ENCODE results near the gene MTSS2.

MTSS2 gene

GRCh38 chr16:70656065-70656711, 29.7 kb downstream of the MTSS2 start:
- H3K4me1 ChIP-seq (ENCODE audit: control insufficient read depth, insufficient read depth, low read length): peaks cover 5% of the 10 kb centered on the region
- no peaks in the 10 kb centered on the region for H3K36me3 ChIP-seq (ENCODE audit: control insufficient read depth, insufficient read depth, low read length)
- no peak overlapping the region for H3K9ac ChIP-seq (ENCODE audit: low read length)
- no peak overlapping the region for H3K4me3 ChIP-seq (ENCODE audit: low read length)
- no peaks in the 10 kb centered on the region for H3K27me3 ChIP-seq (ENCODE audit: control insufficient read depth, insufficient read depth, low read length)
- H3K27ac ChIP-seq (ENCODE audit: low read depth, low read length): no peak overlapping the region

- Histone ChIP-seq H3K9ac (ENCODE audit: low read length) (peak overlapping the region; percentile 40), H3K4me3 (ENCODE audit: low read length) (peak overlapping the region; percentile 47), H3K36me3 (ENCODE audit: control insufficient read depth, insufficient read depth, low read length) (no peaks in the 10 kb centered on the region), H3K27ac (ENCODE audit: low read depth, low read length) (peak overlapping the region; percentile 64), H3K4me1 (ENCODE audit: control insufficient read depth, insufficient read depth, low read length) (peaks cover 5% of the 10 kb centered on the region), H3K27me3 (ENCODE audit: control insufficient read depth, insufficient read depth, low read length) (no peaks in the 10 kb centered on the region)
These were observed 31.8 kb downstream of the MTSS2 start for GRCh38 chr16:70653809-70654771.

DNA sequence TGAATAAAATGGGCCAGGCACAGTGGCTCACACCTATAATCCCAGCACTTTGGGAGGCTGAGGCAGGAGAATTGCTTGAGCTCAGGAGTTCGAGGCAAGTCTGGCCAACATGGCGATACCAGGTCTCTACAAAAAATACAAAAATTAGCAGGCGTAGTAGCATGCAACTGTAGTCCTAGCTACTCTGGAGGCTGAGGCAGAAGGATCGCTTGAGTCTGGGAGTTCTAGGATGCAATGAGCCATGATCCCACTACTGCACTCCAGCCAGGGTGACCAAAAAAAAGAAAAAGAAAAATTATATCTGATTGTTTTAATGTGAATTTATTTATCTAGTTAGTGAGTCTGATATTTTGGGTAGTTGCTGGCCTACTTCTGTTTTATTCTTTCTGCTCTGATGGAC, 32.4 kb downstream of the MTSS2 start:
- Histone ChIP-seq H3K4me3 (ENCODE audit: low read length) (no peak overlapping the region), H3K4me1 (ENCODE audit: control insufficient read depth, insufficient read depth, low read length) (peaks cover 5% of the 10 kb centered on the region), H3K9ac (ENCODE audit: low read length) (no peak overlapping the region), H3K27me3 (ENCODE audit: control insufficient read depth, insufficient read depth, low read length) (no peaks in the 10 kb centered on the region), H3K27ac (ENCODE audit: low read depth, low read length) (no peak overlapping the region), H3K36me3 (ENCODE audit: control insufficient read depth, insufficient read depth, low read length) (no peaks in the 10 kb centered on the region)

DNA sequence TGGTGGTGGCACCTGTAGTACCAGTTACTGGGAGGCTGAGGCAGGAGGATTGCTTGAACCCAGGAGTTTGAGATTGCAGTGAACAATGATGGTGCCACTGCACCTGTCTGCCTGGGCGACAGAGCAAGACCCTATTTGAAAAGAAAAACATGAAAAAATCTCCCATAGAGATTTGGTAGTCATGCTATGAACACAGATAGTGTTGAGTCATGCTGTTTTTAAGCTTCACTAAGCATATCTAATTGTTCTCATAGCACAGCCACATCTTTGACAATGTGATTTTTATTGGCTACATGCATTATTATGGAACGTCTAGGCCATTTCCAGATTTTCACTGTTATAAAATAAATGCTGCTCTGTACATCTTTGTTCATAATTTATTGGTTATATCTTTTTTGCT, 33.5 kb downstream of the MTSS2 start:
- H3K27me3 ChIP-seq (ENCODE audit: control insufficient read depth, insufficient read depth, low read length): no peaks in the 10 kb centered on the region
- peaks cover 5% of the 10 kb centered on the region for H3K4me1 ChIP-seq (ENCODE audit: control insufficient read depth, insufficient read depth, low read length)
- no peak overlapping the region for H3K9ac ChIP-seq (ENCODE audit: low read length)
- no peak overlapping the region for H3K27ac ChIP-seq (ENCODE audit: low read depth, low read length)
- no peaks in the 10 kb centered on the region for H3K36me3 ChIP-seq (ENCODE audit: control insufficient read depth, insufficient read depth, low read length)
- H3K4me3 ChIP-seq (ENCODE audit: low read length): no peak overlapping the region

DNA sequence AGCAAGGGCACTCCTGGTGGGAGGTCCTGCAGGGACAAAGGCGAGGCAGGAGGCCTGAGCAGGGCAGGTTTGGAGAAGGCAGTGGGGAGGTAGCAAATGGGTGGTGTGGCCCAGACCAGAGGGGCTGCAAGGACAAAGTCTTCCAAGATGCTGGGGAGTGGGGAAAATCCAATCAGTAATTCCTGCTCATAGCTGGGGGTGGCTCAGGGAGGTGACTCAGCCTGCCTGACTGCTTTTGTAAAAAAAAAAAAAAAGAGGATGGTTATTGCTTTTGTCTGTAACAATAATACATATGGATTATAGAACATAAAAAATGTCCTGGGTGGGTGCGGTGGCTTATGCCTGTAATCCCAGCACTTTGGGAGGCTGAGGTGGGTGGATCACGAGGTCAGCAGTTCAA, 34.3 kb downstream of the MTSS2 start:
- Histone ChIP-seq H3K36me3 (ENCODE audit: control insufficient read depth, insufficient read depth, low read length) (no peaks in the 10 kb centered on the region), H3K4me3 (ENCODE audit: low read length) (no peak overlapping the region), H3K9ac (ENCODE audit: low read length) (no peak overlapping the region), H3K4me1 (ENCODE audit: control insufficient read depth, insufficient read depth, low read length) (peaks cover 5% of the 10 kb centered on the region), H3K27me3 (ENCODE audit: control insufficient read depth, insufficient read depth, low read length) (no peaks in the 10 kb centered on the region), H3K27ac (ENCODE audit: low read depth, low read length) (no peak overlapping the region)

GRCh38 chr16:70650216-70650615, 35.6 kb downstream of the MTSS2 start:
- no peak overlapping the region for H3K27ac ChIP-seq (ENCODE audit: low read depth, low read length)
- no peaks in the 10 kb centered on the region for H3K27me3 ChIP-seq (ENCODE audit: control insufficient read depth, insufficient read depth, low read length)
- H3K9ac ChIP-seq (ENCODE audit: low read length): no peak overlapping the region
- no peaks in the 10 kb centered on the region for H3K36me3 ChIP-seq (ENCODE audit: control insufficient read depth, insufficient read depth, low read length)
- H3K4me1 ChIP-seq (ENCODE audit: control insufficient read depth, insufficient read depth, low read length): peaks cover 5% of the 10 kb centered on the region
- H3K4me3 ChIP-seq (ENCODE audit: low read length): no peak overlapping the region

DNA sequence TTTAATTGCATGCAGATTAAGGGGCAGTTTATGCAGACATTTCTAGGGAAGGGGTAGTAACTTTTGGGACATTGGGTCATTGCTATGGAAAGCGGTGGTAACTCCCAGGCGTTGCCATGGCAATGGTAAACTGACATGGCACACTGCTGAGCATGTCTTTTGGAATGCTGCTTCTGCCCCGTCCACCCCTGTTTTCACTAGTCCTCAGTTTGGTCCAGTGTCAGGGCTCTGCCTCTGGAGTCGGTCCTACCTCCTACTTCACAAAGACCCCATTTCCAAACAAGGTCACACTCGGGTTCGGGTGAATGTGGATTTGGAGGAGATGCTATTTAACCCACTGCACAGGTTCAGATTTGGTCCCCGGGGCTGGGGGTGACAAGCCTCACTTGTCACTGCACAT, 36.6 kb downstream of the MTSS2 start:
- H3K4me1 ChIP-seq (ENCODE audit: control insufficient read depth, insufficient read depth, low read length): peaks cover 3% of the 10 kb centered on the region
- H3K9ac ChIP-seq (ENCODE audit: low read length): no peak overlapping the region
- no peak overlapping the region for H3K27ac ChIP-seq (ENCODE audit: low read depth, low read length)
- H3K4me3 ChIP-seq (ENCODE audit: low read length): no peak overlapping the region
- no peaks in the 10 kb centered on the region for H3K36me3 ChIP-seq (ENCODE audit: control insufficient read depth, insufficient read depth, low read length)
- H3K27me3 ChIP-seq (ENCODE audit: control insufficient read depth, insufficient read depth, low read length): no peaks in the 10 kb centered on the region

DNA sequence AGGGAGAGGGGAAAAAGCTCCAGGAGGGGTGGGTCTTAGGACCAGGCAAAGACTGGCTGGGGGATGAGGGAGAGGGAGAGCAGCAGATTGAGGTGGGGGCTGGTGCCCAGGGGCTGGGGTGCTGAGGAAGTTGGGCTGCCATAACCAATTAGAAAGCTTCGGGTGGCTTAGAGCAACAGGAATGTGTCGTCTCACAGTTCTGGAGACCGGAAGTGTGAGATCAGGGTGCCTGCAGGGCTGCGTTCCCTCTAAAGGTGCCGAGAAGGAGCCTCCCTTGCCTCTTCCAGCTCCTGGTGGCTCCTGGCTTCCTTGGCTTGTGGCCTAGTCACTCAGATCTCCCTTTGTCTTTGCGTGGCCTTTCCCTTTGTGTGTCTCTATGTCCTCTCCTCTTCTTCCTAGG, 37.2 kb downstream of the MTSS2 start:
- Histone ChIP-seq H3K27ac (ENCODE audit: low read depth, low read length) (no peak overlapping the region), H3K4me3 (ENCODE audit: low read length) (no peak overlapping the region), H3K9ac (ENCODE audit: low read length) (no peak overlapping the region), H3K4me1 (ENCODE audit: control insufficient read depth, insufficient read depth, low read length) (no peaks in the 10 kb centered on the region), H3K27me3 (ENCODE audit: control insufficient read depth, insufficient read depth, low read length) (no peaks in the 10 kb centered on the region), H3K36me3 (ENCODE audit: control insufficient read depth, insufficient read depth, low read length) (no peaks in the 10 kb centered on the region)

DNA sequence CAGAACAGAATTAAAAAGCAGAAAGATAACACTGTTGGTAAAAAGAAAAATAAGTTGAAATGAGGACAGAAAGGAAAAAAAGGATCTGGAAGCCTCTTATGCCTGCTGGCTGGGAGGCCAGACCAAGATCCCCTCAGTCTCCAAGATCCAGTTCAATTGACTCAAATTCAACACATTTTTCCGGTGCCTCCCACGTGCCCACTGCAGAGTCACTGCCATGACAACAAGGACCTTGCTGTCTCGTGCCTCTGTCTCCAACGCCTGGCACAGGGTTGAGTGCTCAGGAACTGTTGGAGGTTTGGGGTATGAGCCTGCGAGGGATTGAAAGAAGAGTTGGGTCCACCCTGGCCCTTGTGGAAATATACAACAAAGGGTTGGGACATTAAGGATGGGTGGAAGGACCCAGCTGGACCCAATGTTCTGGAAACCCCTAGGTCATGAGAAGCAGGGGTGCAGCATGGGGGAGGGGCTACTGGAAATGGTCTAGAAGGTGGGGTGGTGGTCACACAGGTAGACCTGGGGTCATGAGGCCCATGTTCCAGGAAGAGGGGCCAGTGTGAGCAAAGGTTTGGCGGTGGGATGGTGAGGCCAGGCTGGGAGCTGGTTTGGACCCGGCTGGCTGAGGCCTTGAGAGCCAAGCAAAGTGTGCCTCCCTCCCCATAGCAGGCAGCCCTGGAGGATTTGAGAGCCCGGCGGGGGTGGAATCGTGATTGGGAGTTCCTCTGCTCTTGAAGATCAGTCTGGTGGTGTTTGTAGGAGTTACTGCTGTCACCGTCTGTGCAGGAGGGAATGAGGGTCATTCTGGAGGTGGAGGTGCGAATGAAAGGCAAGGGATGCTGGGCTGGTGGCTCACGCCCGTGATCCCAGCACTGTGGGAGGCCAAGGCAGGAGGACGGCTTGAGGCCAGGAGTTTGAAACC, 38.2 kb downstream of the MTSS2 start:
- no peak overlapping the region for H3K9ac ChIP-seq (ENCODE audit: low read length)
- H3K4me1 ChIP-seq (ENCODE audit: control insufficient read depth, insufficient read depth, low read length): no peaks in the 10 kb centered on the region
- H3K4me3 ChIP-seq (ENCODE audit: low read length): no peak overlapping the region
- no peak overlapping the region for H3K27ac ChIP-seq (ENCODE audit: low read depth, low read length)
- H3K36me3 ChIP-seq (ENCODE audit: control insufficient read depth, insufficient read depth, low read length): no peaks in the 10 kb centered on the region
- no peaks in the 10 kb centered on the region for H3K27me3 ChIP-seq (ENCODE audit: control insufficient read depth, insufficient read depth, low read length)

DNA sequence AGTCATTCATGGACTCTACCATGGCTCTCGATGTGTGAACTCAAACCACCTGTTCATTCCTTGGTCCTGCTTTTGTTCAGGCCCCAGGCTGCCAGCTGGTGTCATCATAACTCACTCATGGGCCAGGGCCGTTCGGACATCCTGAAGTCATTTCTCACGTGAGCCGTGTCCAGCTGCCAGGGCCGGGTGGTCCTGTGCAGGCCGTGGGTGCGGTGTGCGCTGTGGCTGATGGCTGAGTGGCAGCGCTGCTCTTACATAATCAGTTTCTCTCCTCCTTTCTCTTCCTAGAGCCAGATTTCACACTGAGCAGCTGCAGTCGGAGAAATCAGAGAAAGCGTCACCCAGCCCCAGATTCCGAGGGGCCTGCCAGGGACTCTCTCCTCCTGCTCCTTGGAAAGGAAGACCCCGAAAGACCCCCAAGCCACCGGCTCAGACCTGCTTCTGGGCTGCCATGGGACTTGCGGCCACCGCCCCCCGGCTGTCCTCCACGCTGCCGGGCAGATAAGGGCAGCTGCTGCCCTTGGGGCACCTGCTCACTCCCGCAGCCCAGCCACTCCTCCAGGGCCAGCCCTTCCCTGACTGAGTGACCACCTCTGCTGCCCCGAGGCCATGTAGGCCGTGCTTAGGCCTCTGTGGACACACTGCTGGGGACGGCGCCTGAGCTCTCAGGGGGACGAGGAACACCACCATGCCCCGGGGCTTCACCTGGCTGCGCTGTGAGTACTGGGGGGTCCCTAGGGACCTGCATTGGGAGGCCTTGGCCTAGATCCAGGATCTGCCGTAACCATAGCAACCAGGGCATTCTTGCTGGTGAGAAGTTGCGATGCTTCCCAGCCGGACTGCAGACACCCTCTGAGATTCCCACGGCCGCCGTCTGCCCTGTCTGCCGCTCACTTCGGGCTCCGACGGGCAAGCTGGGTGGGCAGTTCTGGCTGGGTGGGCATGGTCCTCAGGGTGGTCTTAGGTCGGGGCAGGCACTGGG, 39.3 kb downstream of the MTSS2 start, which contains the start of gene IL34:
TSS of gene IL34 (plus strand) at position 300 of the 982 bp plus-strand sequence. CDS start at position 689, 389 bp downstream.
- peak within 1 kb of the TSS; percentile 15 for H3K27ac ChIP-seq (ENCODE audit: low read depth, low read length)
- H3K36me3 ChIP-seq (ENCODE audit: control insufficient read depth, insufficient read depth, low read length): no peaks in the 10 kb centered on the region
- no peak within 1 kb of the TSS for H3K4me3 ChIP-seq (ENCODE audit: low read length)
- H3K27me3 ChIP-seq (ENCODE audit: control insufficient read depth, insufficient read depth, low read length): no peaks in the 10 kb centered on the region
- H3K4me1 ChIP-seq (ENCODE audit: control insufficient read depth, insufficient read depth, low read length): no peaks in the 10 kb centered on the region
- no peak within 1 kb of the TSS for H3K9ac ChIP-seq (ENCODE audit: low read length)

GRCh38 chr16:70644763-70645597, 40.9 kb downstream of the MTSS2 start:
- Histone ChIP-seq H3K27ac (ENCODE audit: low read depth, low read length) (no peak overlapping the region), H3K4me3 (ENCODE audit: low read length) (no peak overlapping the region)

More at GRCh38 chr16:70644763-70645597, 40.9 kb downstream of the MTSS2 start:
- H3K4me1 ChIP-seq (ENCODE audit: control insufficient read depth, insufficient read depth, low read length): no peaks in the 10 kb centered on the region
- H3K9ac ChIP-seq (ENCODE audit: low read length): no peak overlapping the region
- H3K27me3 ChIP-seq (ENCODE audit: control insufficient read depth, insufficient read depth, low read length): no peaks in the 10 kb centered on the region
- no peaks in the 10 kb centered on the region for H3K36me3 ChIP-seq (ENCODE audit: control insufficient read depth, insufficient read depth, low read length)
